Hindlimb muscle (tissue), 1 donor: Measurements from ENCODE around the gene PPP2R2C. TPM values are rescaled to one million over a fixed set of nuclear protein-coding genes. Genes with fewer than 3 reads are reported as not detected.

ENCODE experiments used
- DNase-seq: peaks from one replicate; pipeline ENCODE4 v3.0.0-alpha.2; 2013
- polyA plus RNA-seq: library from polyadenylated mRNA; unstranded; fragments of 120-200 nt; gene quantifications from one replicate; pipeline ENCODE4 v1.2.1, GENCODE V29; 2013; ENCODE audit not compliant: insufficient read length

Gene PPP2R2C
- polyA plus RNA-seq, 1 donor = 0.45 TPM

- no peak for DNase-seq
Observed at GRCh38 chr4:6422105-6422504, 50.3 kb downstream of the PPP2R2C start.

- DNase-seq = no peak
Observed at GRCh38 chr4:6421397-6421796, 51.0 kb downstream of the PPP2R2C start.

GRCh38 chr4:6420972-6421371 lies 51.4 kb downstream of the PPP2R2C start:
- no peak for DNase-seq

- DNase-seq = no peak
Observed at GRCh38 chr4:6420036-6420435, 52.4 kb downstream of the PPP2R2C start.

- no peak for DNase-seq
Observed at GRCh38 chr4:6419452-6420028, 52.9 kb downstream of the PPP2R2C start.

- DNase-seq = no peak
Observed at GRCh38 chr4:6418193-6418755, 54.1 kb downstream of the PPP2R2C start.

GRCh38 chr4:6417516-6418050 lies 54.8 kb downstream of the PPP2R2C start:
- no peak for DNase-seq

GRCh38 chr4:6416518-6417286 lies 55.7 kb downstream of the PPP2R2C start:
- DNase-seq = no peak

- DNase-seq = no peak
Observed at GRCh38 chr4:6415031-6415705, 57.2 kb downstream of the PPP2R2C start.

GRCh38 chr4:6414578-6414977 lies 57.8 kb downstream of the PPP2R2C start:
- DNase-seq = no peak

GRCh38 chr4:6410664-6411063 lies 61.8 kb downstream of the PPP2R2C start:
- no peak for DNase-seq

GRCh38 chr4:6410068-6410467 lies 62.3 kb downstream of the PPP2R2C start:
- no peak for DNase-seq

- DNase-seq = no peak
Observed at GRCh38 chr4:6409381-6409780, 63.0 kb downstream of the PPP2R2C start.

GRCh38 chr4:6408263-6408662 lies 64.2 kb downstream of the PPP2R2C start:
- no peak for DNase-seq

GRCh38 chr4:6405397-6405706 lies 67.1 kb downstream of the PPP2R2C start:
- no peak for DNase-seq

GRCh38 chr4:6404611-6405396 lies 67.6 kb downstream of the PPP2R2C start:
- no peak for DNase-seq

GRCh38 chr4:6403400-6403685 lies 69.1 kb downstream of the PPP2R2C start:
- DNase-seq = no peak

GRCh38 chr4:6402566-6403399 lies 69.6 kb downstream of the PPP2R2C start:
- DNase-seq = no peak

GRCh38 chr4:6401797-6402196 lies 70.6 kb downstream of the PPP2R2C start:
- DNase-seq = no peak

GRCh38 chr4:6396696-6397236 lies 75.6 kb downstream of the PPP2R2C start:
- no peak for DNase-seq

GRCh38 chr4:6395466-6396228 lies 76.8 kb downstream of the PPP2R2C start:
- DNase-seq = no peak
